GM12873 (cell line): ENCODE measurements around the gene PEX5L.

ENCODE experiments used
- CTCF ChIP-seq: IDR thresholded peaks from 2 replicates; pipeline ENCODE4 v1.5.1; 2012; ENCODE audit warnings: low read depth, mild to moderate bottlenecking, moderate library complexity, low read length, control low read depth; ENCODE audit not compliant: insufficient read depth; ENCODE audit errors: missing control alignments

The PEX5L gene

GRCh38 chr3:179828738-179829137 is 208.0 kb downstream of the PEX5L start:
- TF ChIP-seq CTCF = no peak

- no peak for TF ChIP-seq CTCF
These were observed 210.5 kb downstream of the PEX5L start for GRCh38 chr3:179826247-179826637.

GRCh38 chr3:179825527-179826246 is 211.1 kb downstream of the PEX5L start:
- TF ChIP-seq CTCF = no peak

DNA sequence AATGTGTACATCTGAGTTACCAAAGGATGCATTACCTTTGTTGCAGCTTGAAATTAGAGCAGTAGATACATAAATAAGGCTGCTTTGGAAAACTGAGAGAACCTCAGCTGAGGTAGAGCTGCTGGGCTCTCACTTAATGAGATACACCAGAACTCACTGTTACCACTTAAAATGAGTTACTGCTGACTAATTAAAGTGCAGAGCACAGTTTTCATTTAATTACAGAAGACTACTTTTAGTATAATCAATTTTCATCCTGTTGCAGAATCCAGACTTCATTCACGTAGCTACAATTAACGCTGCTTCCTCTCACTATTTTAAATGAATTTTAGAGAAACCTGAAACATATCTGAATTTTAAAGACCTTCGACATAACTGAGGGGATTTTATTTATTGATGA is 214.4 kb downstream of the PEX5L start:
- TF ChIP-seq CTCF = no peak

DNA sequence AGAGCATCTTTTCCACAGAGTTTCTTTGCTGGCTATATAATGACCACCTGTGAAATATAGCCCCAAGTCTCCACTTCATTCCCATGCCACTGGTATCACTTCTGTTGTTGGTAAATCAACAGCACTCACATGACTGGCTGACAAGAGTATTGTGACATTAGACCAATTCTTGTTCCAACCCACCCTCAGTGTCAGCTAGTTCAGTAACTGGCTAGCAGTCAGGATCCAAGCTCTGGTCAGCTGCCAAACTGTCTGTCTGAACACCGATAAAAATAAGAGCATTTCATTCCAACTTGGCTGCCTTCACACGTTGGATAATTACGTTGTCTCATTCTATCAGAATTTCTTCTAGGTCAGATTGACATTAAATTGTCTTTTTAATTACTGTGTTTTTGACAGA is 217.4 kb downstream of the PEX5L start:
- no peak for TF ChIP-seq CTCF

DNA sequence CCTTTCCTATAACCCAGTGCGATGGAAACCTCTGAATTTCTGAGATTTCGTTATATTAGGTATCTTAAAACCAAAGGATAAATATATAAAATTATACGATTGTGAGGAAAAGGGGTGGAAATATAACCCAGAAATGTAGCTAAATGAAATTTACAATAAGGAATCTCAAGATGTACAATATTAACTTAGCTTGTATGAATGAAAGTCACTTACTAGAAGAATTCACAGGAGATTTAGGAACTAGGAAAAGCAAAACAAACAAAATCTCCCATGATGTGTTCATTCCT is 224.7 kb downstream of the PEX5L start:
- TF ChIP-seq CTCF = no peak

- TF ChIP-seq CTCF = peak; percentile 69
These were observed 225.2 kb downstream of the PEX5L start for GRCh38 chr3:179811321-179812095.
